IPS-18c (cell line): Measurements from ENCODE around the gene SERPING1.
"Not testable (repeated sequence)": the region's sequence is repeated elsewhere in the genome, so short reads cannot be mapped to it uniquely, and the experiment has no call there.

Experiments
- H3K4me3 ChIP-seq: 2 replicates; pipeline ENCODE4 v1.7.0; 2013; ENCODE audit warnings: low read depth, mild to moderate bottlenecking, low read length, moderate library complexity; ENCODE audit not compliant: insufficient read depth
- H3K9me3 ChIP-seq: one replicate; pipeline ENCODE4 v1.6.1; 2013; ENCODE audit warnings: mild to moderate bottlenecking, low read length, moderate library complexity; ENCODE audit not compliant: control insufficient read depth, insufficient read depth

SERPING1 gene

DNA sequence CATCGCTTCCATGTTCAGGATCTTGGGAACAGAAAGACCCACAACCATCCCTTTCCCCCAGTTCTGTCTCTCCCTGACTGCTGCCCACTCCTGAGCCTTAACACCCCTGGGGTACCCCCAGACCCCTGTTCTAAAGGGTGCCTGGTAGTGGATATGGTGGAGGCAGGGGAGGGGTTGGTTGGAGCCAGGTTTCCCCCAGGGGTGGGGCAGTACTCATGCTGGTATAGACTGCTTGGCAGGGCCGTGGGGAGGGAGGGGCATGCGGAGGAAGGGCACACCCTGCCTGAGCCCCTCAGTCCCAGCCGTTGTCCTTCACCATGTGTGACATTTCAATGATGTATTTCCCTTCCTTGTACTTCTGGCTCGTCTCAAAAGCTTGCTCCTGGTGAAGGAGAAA is 48.2 kb downstream of the SERPING1 start:
- no peak overlapping the region for H3K4me3 ChIP-seq
- H3K9me3 ChIP-seq, result no peaks in the 10 kb centered on the region

DNA sequence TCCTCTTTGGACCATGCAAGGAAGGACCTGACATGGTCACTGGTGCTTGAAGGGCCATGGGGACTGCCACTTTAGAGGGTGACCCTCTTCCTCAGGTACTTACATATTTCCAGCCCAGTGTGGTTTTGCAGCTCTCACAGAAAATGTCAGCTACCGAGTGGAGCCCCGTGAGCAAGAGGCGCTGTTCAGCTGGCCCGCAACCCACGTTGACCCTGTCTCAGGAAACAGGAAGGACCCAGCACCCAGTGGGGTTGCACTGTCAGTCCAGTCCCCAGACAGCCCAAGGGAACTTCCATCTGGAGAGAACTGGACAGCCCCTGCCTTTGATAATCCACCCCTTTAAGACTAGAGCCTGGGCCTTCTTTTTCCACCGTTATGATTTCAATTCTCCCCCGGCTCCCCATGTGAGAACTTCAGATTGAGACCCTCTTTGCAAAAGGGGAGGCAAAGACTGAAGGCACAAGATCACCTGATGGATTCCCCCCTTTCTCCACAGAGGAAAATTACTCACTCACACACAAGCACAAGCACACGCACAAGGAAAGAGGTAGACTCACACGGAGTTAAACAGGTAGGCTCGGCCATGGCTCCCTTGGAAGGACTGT is 48.8 kb downstream of the SERPING1 start:
- Histone ChIP-seq H3K9me3 (no peaks in the 10 kb centered on the region), H3K4me3 (no peak overlapping the region)

DNA sequence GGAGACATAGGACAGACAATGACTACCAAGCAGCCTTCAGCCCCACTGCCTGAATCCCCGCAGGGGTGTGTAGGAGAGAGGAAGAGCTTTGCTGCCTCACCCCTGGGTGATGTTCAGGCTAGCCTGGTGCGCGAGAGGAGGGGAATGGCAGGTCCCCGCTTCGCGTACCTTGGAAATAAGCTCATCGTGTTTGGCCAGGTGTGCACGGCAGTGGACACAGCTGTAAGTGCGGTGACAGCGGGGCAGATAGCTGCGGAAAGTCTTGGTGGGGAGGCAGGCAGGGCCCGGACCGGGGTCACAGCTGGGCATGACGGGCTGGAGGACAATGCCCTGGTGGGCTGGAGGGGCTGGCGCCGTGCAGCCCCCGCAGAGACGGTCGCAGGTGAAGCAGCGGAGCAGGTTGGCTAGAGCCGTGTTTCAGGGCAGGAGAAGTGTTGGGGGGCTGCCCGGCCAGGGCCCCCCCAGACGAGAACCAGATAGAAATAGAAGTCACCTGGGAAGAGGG is 49.4 kb downstream of the SERPING1 start:
- H3K4me3 ChIP-seq, result peak overlapping the region; percentile 22

DNA sequence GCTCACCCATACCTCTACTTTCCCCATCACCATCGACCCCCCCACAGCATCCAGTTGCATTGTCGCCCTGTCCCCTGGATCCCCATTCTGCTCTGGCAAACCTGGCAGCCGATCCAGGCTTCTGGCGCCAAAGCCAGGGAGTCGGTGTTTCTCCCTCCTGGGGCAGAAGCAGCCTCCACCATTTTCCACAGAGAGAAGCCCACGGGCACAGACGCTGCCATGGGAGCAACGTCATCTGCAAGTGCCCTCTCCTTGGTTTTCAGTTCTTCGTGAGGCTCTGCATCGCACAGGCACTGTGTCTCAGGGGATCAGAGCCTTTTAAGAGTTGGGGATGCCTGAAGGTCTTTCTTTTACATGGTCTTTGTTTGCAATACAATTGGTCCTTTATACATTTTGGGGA is 49.9 kb downstream of the SERPING1 start:
- peak overlapping the region; percentile 22 for H3K4me3 ChIP-seq
- H3K9me3 ChIP-seq, result no peaks in the 10 kb centered on the region

More for the DNA sequence above, 49.4 kb downstream of the SERPING1 start:
- no peaks in the 10 kb centered on the region for H3K9me3 ChIP-seq

DNA sequence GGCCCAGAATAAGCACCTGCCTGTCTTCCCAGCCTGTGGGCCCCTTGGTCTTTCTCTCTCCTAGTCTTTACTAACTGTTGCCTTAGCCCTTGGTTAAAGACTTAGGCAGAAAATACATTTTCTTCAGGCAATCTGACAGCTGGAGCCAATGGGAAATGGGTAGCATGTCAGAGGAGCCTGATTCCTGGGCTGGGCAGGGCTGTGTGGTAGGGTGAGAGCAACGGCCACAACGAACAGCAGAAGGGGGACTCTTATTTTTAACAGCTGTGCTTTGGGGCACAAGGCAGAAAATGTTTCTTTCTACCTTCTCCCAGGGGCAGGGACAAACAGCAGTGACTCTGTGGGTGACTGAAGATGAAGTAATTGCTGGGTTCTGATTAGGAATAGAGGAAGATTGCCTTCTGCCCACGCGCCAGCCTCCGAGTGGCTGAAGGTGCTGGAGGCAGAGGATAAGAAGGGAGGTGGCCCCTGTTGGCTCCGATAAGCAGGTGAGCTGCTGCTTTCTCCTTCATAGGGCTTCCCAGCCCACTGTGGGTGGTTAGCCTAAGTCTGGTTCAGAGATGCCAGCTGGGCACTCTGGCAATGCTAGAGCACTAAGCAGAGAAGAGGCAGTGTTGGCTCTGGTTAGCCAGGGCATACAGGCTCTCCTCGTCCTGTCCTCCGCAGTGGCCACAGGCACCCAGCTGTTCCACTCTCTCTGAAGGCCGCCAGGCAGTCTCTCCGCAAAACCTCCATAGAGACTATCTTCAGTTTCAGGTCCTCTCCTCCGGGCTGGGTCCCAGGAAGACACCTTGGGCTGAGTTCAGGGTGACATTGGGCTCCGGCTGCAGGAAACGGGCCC is 50.7 kb downstream of the SERPING1 start:
- Histone ChIP-seq H3K4me3 (peak overlapping the region; percentile 39), H3K9me3 (no peaks in the 10 kb centered on the region)

DNA sequence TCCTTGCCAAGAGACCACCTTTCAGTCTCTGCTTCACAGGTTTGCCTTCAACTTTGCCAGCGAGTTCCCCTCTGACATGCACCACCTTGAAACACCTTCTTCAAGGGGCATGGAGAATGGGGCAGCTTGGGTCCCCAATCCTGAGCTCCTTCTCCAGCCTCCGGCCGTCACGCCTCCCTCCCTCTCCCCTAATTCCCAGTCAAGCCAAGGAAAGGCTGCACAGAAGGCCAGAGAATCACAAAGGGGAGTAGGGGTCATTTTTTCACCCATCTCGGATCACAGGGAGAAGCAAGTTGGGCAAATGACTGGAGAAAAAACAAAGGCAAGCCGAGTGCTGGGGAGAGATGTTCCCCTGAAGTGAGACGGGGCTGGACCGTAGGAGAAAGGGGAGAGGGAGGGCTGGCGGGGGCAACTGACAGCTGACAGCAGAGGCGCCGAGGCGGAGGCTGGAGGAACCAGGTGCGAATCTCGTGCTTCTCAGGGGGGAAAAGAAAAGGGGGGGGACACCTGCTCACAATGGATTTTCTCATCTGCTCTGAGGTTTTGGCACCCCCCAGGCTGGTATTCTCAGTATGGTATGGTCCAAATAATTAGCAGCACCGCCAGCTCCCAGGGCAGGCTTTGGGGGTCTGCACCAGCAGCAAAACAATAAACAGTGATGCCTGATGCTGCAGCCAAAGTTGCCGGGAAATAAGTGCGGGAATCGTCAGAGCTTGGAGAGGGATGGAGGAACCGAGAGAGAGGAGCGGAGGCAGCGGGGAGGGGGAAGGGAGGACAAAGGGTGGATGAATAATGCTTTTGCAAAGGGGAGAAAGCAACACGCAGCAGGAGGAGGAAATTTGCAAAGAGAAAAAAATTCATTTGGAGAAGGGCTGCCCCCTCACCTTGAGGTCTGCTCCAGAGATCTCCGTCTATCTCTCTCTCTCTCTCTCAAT is 51.6 kb downstream of the SERPING1 start:
- Histone ChIP-seq H3K4me3 (peak overlapping the region; percentile 39), H3K9me3 (no peaks in the 10 kb centered on the region)

DNA sequence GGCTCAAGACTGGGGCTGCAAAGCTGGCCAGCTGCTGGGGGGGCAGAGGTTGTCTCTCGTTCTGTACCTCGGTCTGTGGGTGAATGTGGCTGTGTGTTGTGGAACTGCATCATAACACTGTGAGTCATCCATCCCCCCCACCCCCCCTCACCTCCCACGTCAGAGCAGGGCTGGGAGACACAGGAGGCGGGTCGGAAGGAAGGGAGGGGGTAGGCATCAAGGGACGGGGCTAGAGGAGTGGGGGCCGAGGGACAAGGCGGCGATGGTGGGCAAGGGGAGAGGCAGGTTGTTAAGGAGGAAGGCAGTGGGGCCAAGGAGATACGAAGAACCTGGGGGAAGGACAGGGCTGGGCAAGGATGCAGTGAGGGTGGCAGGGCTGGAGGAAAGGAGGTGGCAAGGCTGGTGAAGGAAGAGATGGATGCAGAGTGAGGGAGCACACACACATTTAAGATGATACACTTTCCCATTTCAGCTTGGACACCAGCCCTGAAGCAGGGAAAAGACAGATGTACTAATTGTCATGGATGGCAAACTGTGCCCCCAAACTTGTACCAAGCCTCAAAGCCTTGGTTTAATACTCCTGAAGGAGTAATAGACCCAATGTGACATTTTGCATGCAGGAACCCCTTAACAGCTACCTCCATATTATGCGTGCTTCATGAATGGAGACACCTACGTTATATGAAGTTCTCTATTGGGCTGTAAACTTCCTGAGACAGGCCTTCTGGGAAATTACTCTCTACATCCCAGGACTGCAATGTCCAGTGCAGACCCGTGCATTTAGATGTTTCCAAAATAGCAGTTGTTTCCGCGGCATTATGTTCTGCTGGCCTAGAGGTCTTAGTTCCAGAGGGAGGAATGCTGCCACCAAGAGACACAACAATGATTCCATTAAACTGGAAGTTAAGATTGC is 52.6 kb downstream of the SERPING1 start, which contains the start of gene YPEL4:
YPEL4 (minus strand) TSS at position 87 of the 913 bp plus-strand sequence. CDS start 2,805 bp downstream, outside the sequence.
- no peaks in the 10 kb centered on the region for H3K9me3 ChIP-seq

DNA sequence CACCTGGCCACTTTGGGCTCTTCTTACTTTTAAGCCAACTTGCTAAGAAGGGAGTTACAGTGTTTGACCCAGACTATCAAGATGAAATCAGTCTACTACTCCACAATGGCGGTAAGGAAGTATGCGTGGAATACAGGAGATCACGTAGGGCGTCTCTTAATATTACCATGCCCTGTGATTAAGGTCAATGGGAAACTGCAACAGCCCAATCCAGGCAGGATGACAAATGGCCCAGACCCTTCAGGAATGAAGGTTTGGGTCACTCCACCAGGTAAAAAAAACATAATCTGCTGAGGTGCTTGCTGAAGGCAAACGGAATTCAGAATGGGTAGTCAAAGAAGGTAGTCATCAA is 53.2 kb downstream of the SERPING1 start:
- no peak overlapping the region for H3K4me3 ChIP-seq
- no peaks in the 10 kb centered on the region for H3K9me3 ChIP-seq

More for the DNA sequence above, 52.6 kb downstream of the SERPING1 start, which contains the start of gene YPEL4:
- H3K4me3 ChIP-seq, result peak within 1 kb of the TSS; percentile 39

DNA sequence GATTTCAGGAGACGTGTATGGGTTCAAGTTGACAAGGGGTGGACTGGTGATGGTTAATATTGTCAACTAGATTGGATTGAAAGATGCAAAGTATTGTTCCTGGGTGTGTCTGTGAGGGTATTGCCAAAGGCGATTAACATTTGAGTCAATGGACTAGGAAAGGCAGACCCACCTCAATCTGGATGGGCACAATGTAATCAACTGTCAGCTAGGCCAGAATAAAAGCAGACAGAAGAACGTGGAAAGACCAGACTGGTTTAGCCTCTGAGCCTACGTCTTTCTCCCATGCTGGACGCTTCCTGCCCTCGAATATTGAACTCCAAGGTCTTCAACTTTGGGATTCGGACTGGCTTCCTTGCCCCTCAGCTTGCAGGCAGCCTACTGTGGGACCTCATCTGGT is 53.9 kb downstream of the SERPING1 start:
- no peaks in the 10 kb centered on the region for H3K9me3 ChIP-seq

DNA sequence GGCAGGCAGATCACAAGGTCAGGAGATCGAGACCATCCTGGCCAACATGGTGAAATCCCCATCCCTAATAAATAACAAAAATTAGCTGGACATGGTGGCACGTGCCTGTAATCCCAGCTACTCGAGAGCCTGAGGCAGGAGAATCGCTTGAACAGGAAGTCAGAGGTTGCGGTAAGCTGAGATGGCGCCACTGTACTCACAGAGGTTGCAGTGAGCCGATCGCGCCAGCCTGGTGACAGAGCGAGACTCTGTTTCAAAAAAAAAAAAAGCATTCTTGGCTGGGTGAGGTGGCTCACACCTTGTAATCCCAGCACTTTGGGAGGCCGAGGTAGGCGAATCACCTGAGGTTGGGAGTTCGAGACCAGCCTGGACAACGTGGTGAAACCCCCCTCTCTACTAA is 54.7 kb downstream of the SERPING1 start:
- not testable (repeated sequence) for H3K4me3 ChIP-seq

More for the DNA sequence above, 53.9 kb downstream of the SERPING1 start:
- H3K4me3 ChIP-seq, result no peak overlapping the region

DNA sequence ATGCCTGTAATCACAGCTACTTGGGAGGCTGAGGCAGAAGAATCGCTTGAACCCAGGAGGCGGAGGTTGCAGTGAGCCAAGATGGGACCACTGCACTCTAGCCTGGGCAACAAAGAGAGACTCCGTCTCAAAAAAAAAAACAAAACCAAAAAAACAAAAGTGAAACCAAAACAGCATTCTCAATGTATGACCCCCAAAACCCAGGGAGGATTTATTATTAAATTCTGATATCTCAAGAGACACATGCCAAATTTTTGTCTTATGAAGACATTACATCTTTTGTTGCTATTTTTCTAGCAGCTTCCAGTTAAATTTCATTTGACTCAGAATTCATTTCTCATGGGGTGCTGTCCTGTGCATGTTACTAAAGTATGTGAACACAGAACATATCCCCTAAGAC is 55.2 kb downstream of the SERPING1 start:
- Histone ChIP-seq H3K4me3 (no peak overlapping the region), H3K9me3 (no peaks in the 10 kb centered on the region)

More for the DNA sequence above, 54.7 kb downstream of the SERPING1 start:
- H3K9me3 ChIP-seq, result not testable (repeated sequence)

DNA sequence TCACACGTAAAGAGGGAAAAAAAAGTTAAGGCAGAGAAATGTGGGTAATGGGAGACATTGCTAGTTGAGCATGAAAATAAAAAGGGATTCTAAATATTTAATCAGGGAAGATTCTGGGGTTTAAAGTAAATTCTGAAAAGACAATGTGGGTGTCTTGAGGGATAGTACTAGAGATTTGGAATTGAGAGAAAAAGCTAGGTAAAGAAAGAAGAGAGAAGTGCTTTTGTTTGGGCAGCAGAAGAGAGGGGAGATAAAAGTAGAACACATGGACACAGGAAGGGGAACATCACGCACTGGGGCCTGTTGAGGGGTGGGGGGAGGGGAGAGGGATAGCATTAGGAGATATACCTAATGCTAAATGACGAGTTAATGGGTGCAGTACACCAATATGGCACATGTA is 55.7 kb downstream of the SERPING1 start:
- H3K9me3 ChIP-seq, result no peaks in the 10 kb centered on the region
- H3K4me3 ChIP-seq, result no peak overlapping the region

DNA sequence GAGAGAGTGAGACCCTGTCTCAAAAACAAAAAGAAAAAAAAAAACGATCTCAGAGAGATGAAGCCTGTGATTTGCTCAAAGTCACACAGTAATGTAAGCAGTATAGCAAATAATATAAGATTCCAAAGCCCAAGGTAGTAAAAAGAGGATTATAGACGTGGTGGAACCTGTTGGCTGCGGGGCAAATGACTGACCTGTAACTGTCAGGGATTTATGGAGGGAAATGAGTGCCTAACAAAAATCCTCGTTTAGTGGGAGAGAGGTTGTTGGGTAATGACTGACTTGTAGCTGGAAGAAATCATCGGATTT is 59.4 kb downstream of the SERPING1 start:
- peak overlapping the region; percentile 63 for H3K4me3 ChIP-seq
- no peaks in the 10 kb centered on the region for H3K9me3 ChIP-seq

DNA sequence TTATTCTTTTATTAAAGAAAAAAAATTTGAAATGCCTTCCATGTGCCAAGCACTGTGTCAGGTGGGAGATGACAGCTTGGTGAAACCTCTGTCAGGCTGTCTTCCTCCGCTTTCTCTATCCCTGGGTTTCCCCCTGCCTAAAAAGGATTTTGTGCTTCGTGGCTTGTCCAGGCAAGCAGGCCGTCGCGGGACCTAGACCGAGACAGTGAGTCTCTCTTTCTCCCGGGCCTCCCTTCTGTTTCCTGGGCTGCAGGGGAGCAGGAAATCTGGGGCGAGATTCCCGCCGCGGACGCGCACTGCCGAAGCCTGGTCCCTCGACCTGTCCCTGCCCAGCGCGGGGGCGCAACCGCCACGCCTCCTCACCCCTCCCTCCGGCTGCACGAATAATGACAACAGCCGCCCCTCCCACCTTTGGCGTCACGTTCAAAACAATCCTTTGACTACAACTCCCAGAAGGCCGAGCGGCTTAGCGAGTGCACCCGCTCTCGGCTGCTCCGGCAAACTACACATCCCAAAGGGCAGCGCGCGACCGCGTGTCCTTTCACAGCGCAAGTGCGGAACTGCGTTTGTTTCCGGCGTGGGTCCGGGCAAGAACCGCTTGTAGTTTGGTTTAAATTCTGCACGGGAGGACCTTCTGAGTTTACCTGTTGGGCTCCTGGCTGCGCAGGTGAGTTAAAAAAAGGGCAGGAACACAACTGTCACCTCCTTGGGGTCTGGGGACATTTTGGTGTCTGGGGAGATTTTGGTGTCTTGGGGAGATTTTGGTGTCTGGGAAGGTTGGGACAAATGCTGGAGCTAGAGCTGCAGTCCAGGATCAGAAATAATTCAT is 59.9 kb downstream of the SERPING1 start, which contains the start of gene CLP1:
CLP1 (plus strand) TSS at position 569 of the 829 bp plus-strand sequence. CDS start 1,715 bp downstream, outside the sequence.
- Histone ChIP-seq H3K9me3 (no peaks in the 10 kb centered on the region), H3K4me3 (peak within 1 kb of the TSS; percentile 98)

DNA sequence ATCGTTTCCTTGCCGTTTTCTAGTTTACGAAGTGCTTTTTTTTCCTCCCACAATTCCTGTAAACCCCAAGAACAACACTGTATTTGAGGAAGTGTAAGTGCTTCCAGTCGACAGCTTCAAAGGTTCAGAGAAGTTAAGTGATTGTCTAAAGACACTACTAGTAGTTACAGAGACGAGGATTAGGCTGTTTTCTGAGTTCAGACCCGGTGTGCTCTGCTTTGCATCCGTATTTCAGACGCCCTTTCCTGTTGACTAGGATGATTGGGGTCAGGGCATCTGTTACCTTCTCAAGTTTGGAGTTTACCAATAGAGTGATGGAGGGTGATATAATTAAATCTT is 60.5 kb downstream of the SERPING1 start:
- Histone ChIP-seq H3K4me3 (peak overlapping the region; percentile 98), H3K9me3 (no peaks in the 10 kb centered on the region)

DNA sequence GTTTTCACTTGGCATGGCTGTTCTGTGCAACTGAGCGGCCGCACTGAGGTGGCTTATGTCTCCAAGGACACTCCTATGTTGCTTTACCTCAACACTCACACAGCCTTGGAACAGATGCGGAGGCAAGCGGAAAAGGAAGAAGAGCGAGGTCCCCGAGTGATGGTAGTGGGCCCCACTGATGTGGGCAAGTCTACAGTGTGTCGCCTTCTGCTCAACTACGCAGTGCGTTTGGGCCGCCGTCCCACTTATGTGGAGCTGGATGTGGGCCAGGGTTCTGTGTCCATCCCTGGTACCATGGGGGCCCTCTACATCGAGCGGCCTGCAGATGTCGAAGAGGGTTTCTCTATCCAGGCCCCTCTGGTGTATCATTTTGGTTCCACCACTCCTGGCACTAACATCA is 62.2 kb downstream of the SERPING1 start:
- Histone ChIP-seq H3K9me3 (no peaks in the 10 kb centered on the region), H3K4me3 (no peak overlapping the region)
